Vagina (tissue), 2 donors: Measurements from ENCODE around the gene WDR70. TPM values are rescaled to one million over a fixed set of nuclear protein-coding genes. Genes with fewer than 3 reads are reported as not detected.

Experiments
- DNase-seq, 2 donors: peaks; one replicate each; pipeline ENCODE4 v3.0.0-alpha.2; 2017; ENCODE audit errors: extremely low spot score in 2 of 2
- H3K27ac ChIP-seq: fragments of 200-600 bp; sonication (generic); one replicate; pipeline ENCODE4 v1.5.1; 2019
- H3K27me3 ChIP-seq: fragments of 200-600 bp; sonication (generic); one replicate; pipeline ENCODE4 v1.5.1; 2019
- H3K36me3 ChIP-seq, 2 donors: fragments of 200-600 bp; sonication (generic); one replicate each; pipeline ENCODE4 v1.5.1; 2017 to 2019
- H3K4me1 ChIP-seq: fragments of 200-600 bp; sonication (generic); one replicate; pipeline ENCODE4 v1.5.1; 2019
- H3K4me3 ChIP-seq, 2 donors: fragments of 200-600 bp; sonication (generic); 1 replicate in 1 of 2; 2 replicates in 1 of 2; pipeline ENCODE4 v1.5.1; 2016 to 2019
- H3K9me3 ChIP-seq: fragments of 200-600 bp; sonication (generic); one replicate; pipeline ENCODE4 v1.5.1; 2019
- POLR2A ChIP-seq, 2 donors: fragments of 450-650 bp; IDR thresholded peaks; one replicate each; pipeline ENCODE4 v1.6.1; 2017; ENCODE audit warnings: antibody characterized with exemption in 2 of 2, mild to moderate bottlenecking in 2 of 2, moderate library complexity in 2 of 2
- POLR2AphosphoS5 ChIP-seq, 2 donors: sonication (generic); formaldehyde crosslinking; IDR thresholded peaks; one replicate each; pipeline ENCODE4 v1.9.0; 2017; ENCODE audit warnings: antibody characterized with exemption in 2 of 2, mild to moderate bottlenecking in 2 of 2, low read depth in 1 of 2; ENCODE audit not compliant: insufficient read depth in 1 of 2
- intact Hi-C: fragments of 100-400 bp; cut with DNase I; formaldehyde crosslinking; loops from one replicate; pipeline ENCODE4 v1.15.1; 2023
- total RNA-seq: library from RNA; depleted of rRNA; stranded (reverse); fragments of >200 nt; gene quantifications from one replicate; pipeline ENCODE4 v1.2.3, GENCODE V29; 2016
- TF ChIP-seq, protein P1 (sequence below), 3 experiments: fragments of 450-650 bp in 2 of 3; fragments of 200-600 bp in 1 of 3; sonication (generic) in 1 of 3; IDR thresholded peaks; one replicate each; pipeline ENCODE4 v1.5.1; 2017 to 2019; ENCODE audit warnings: antibody characterized with exemption in 3 of 3, mild to moderate bottlenecking in 2 of 3, moderate library complexity in 2 of 3

The WDR70 gene
- total RNA-seq, 1 donor from 2014 or later = 31.4 TPM

DNA sequence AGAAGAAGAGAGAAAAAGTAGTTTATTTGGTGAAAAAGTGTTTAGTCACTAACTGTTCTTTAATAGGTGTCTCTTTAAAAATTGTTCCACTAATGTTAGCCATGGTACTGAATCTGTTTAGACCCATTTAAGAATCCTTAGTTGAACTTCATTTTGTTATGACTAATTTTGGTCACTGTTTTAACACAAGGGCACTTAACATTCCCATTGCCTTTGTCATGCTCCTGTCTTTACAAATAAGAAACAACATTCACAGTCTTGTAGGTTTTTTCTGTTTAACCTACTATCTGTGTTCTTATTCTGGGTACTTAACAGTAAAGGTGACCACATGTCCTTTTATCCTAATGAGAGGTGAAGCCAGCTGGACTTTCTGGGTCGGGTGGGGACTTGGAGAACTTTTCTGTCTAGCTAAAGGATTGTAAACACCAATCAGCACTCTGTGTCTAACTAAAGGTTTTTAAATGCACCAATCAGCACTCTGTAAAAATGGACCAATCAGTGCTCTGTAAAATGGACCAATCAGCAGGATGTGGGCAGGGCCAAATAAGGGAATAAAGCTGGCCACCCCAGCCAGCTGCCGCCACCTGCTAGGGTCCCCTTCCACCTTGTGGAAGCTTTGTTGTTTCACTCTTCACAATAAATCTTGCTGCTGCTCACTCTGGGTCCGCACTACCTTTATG lies 116.7 kb downstream of the WDR70 start:
- no peak for TF ChIP-seq POLR2AphosphoS5 (IDR thresholded peaks at IDR 0.05; ENCODE audit: insufficient read depth in 1 of 2, low read depth in 1 of 2)
- intact Hi-C loops = no loop called here
- Histone ChIP-seq H3K36me3 (no peaks in the 10 kb centered on the region), H3K27ac (no peak overlapping the region), H3K27me3 (no peaks in the 10 kb centered on the region), H3K4me1 (no peaks in the 10 kb centered on the region), H3K4me3 (no peak overlapping the region), H3K9me3 (no peaks in the 10 kb centered on the region)
- DNase-seq = no peak

DNA sequence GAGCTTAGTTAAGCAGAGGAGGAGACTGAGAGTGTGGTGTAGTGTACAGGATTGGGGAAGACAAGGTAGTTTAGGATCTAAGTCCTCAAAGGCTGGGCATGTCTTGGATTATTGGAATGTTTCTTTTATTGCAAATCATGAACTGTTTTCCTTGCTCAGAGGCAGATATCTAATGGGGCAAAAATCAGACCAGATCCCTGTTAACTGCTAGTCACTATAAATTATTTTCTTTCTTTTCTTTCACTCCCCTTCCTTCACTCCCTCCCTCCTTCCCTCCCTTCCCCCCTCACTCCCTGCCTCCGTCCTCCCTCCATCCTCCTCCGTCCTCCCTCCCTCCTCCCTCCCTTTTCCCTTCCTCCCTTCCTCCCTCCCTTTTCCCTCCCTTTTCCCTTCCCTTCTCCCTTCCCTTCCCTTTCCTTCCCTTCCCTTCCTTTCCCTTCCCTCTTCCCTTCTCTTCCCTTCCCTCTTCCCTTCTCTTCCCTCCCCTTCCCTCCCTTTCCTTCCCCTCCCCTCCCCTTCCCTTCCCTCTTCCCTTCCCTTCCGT lies 117.9 kb downstream of the WDR70 start:
- TF ChIP-seq POLR2AphosphoS5 (IDR thresholded peaks at IDR 0.05; ENCODE audit: insufficient read depth in 1 of 2, low read depth in 1 of 2) = no peak
- TF ChIP-seq, protein P1, sequence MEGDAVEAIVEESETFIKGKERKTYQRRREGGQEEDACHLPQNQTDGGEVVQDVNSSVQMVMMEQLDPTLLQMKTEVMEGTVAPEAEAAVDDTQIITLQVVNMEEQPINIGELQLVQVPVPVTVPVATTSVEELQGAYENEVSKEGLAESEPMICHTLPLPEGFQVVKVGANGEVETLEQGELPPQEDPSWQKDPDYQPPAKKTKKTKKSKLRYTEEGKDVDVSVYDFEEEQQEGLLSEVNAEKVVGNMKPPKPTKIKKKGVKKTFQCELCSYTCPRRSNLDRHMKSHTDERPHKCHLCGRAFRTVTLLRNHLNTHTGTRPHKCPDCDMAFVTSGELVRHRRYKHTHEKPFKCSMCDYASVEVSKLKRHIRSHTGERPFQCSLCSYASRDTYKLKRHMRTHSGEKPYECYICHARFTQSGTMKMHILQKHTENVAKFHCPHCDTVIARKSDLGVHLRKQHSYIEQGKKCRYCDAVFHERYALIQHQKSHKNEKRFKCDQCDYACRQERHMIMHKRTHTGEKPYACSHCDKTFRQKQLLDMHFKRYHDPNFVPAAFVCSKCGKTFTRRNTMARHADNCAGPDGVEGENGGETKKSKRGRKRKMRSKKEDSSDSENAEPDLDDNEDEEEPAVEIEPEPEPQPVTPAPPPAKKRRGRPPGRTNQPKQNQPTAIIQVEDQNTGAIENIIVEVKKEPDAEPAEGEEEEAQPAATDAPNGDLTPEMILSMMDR (IDR thresholded peaks at IDR 0.05) = no peak
- no peak for TF ChIP-seq POLR2A (IDR thresholded peaks at IDR 0.05)
- intact Hi-C loops = no loop called here

GRCh38 chr5:37501152-37501551 lies 122.0 kb downstream of the WDR70 start:
- intact Hi-C loops = no loop called here

More for the DNA sequence above, 117.9 kb downstream of the WDR70 start:
- no peak overlapping the region for H3K27ac ChIP-seq
- H3K27me3 ChIP-seq = no peaks in the 10 kb centered on the region
- H3K9me3 ChIP-seq = no peaks in the 10 kb centered on the region
- no peak for DNase-seq
- H3K36me3 ChIP-seq = no peaks in the 10 kb centered on the region
- no peaks in the 10 kb centered on the region for H3K4me1 ChIP-seq
- no peak overlapping the region for H3K4me3 ChIP-seq

DNA sequence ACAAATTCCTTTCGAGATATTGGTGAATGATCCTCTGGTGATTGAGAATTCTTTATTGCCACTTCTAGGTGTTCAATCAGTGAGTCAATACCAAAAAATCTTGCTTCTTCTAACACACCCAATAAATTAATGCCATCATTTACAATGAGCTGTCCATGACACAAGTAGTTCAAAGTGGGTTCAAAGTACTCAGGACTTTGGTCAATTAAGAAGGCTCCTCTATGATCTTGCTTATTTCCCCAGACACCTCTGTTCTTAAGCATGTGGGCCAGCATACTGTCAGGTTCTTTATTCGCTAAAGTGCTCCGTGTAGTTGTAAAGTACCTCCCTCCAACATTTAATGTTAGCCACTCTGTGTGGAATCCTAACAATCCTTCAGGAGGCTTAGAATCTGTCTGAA lies 127.1 kb downstream of the WDR70 start:
- TF ChIP-seq, protein P1 (IDR thresholded peaks at IDR 0.05) = no peak
- TF ChIP-seq POLR2A (IDR thresholded peaks at IDR 0.05) = no peak
- TF ChIP-seq POLR2AphosphoS5 (IDR thresholded peaks at IDR 0.05; ENCODE audit: insufficient read depth in 1 of 2, low read depth in 1 of 2) = no peak
- intact Hi-C loops = no loop called here
- H3K4me3 ChIP-seq = no peak overlapping the region
- H3K36me3 ChIP-seq = no peaks in the 10 kb centered on the region
- DNase-seq = no peak
- no peak overlapping the region for H3K27ac ChIP-seq
- H3K4me1 ChIP-seq = no peaks in the 10 kb centered on the region
- H3K27me3 ChIP-seq = no peaks in the 10 kb centered on the region
- H3K9me3 ChIP-seq = no peaks in the 10 kb centered on the region

More at GRCh38 chr5:37501152-37501551, 122.0 kb downstream of the WDR70 start:
- Histone ChIP-seq H3K27me3 (no peaks in the 10 kb centered on the region), H3K4me1 (no peaks in the 10 kb centered on the region), H3K36me3 (no peaks in the 10 kb centered on the region), H3K9me3 (no peaks in the 10 kb centered on the region), H3K4me3 (no peak overlapping the region), H3K27ac (no peak overlapping the region)
- TF ChIP-seq POLR2AphosphoS5 (IDR thresholded peaks at IDR 0.05; ENCODE audit: insufficient read depth in 1 of 2, low read depth in 1 of 2) (no peak), POLR2A (IDR thresholded peaks at IDR 0.05) (no peak)
- TF ChIP-seq, protein P1 (IDR thresholded peaks at IDR 0.05) = no peak
- DNase-seq = no peak

- no peak overlapping the region for H3K27ac ChIP-seq
- intact Hi-C loops = no loop called here
- no peaks in the 10 kb centered on the region for H3K36me3 ChIP-seq
- H3K4me3 ChIP-seq = no peak overlapping the region
- DNase-seq = no peak
- TF ChIP-seq POLR2A (IDR thresholded peaks at IDR 0.05) = no peak
- TF ChIP-seq, protein P1 (IDR thresholded peaks at IDR 0.05) = no peak
- TF ChIP-seq POLR2AphosphoS5 (IDR thresholded peaks at IDR 0.05; ENCODE audit: insufficient read depth in 1 of 2, low read depth in 1 of 2) = no peak
- no peaks in the 10 kb centered on the region for H3K9me3 ChIP-seq
- H3K4me1 ChIP-seq = no peaks in the 10 kb centered on the region
- H3K27me3 ChIP-seq = no peaks in the 10 kb centered on the region
Observed at GRCh38 chr5:37506722-37507121, 127.6 kb downstream of the WDR70 start.
